SU-DHL-6 (cell line): ENCODE measurements around the gene MSANTD3.

Experiments
- H2AFZ ChIP-seq: fragments of 200-600 bp; sonication (generic); 2 replicates; pipeline ENCODE4 v1.6.1; 2014; ENCODE audit warnings: low read depth, mild to moderate bottlenecking, moderate library complexity, mixed read lengths, antibody characterized with exemption, low read length; ENCODE audit not compliant: severe bottlenecking
- H3F3A ChIP-seq: fragments of 200-600 bp; shearing (Covaris generic); 2 replicates; pipeline ENCODE4 v1.6.0; 2016; ENCODE audit warnings: antibody characterized with exemption, mild to moderate bottlenecking; ENCODE audit not compliant: insufficient read depth
- H3K27ac ChIP-seq: fragments of 200-600 bp; sonication (generic); 2 replicates; pipeline ENCODE4 v1.5.1; 2016; ENCODE audit warnings: low read depth, mild to moderate bottlenecking, low read length, moderate library complexity, mixed read lengths
- H3K27me3 ChIP-seq: fragments of 200-600 bp; sonication (generic), shearing (Covaris generic); 2 replicates; pipeline ENCODE4 v1.6.0; 2014; ENCODE audit warnings: mild to moderate bottlenecking, low read length
- H3K36me3 ChIP-seq: fragments of 200-600 bp; sonication (generic); 2 replicates; pipeline ENCODE4 v1.6.1; 2014; ENCODE audit warnings: mild to moderate bottlenecking, low read length, mixed read lengths
- H3K4me2 ChIP-seq: fragments of 300-600, 200-600 bp; shearing (Covaris generic), sonication (generic); 2 replicates; pipeline ENCODE4 v1.6.0; 2014; ENCODE audit warnings: low read length, low read depth, mild to moderate bottlenecking; ENCODE audit not compliant: poor library complexity, severe bottlenecking
- H3K4me3 ChIP-seq: fragments of 200-600 bp; sonication (generic); 2 replicates; pipeline ENCODE4 v1.5.1; 2014; ENCODE audit warnings: antibody characterized with exemption, low read length, mild to moderate bottlenecking, mixed read lengths; ENCODE audit not compliant: insufficient read depth, poor library complexity, severe bottlenecking
- H3K79me2 ChIP-seq: fragments of 200-600 bp; sonication (generic); 2 replicates; pipeline ENCODE4 v1.6.1; 2014; ENCODE audit warnings: mild to moderate bottlenecking, low read length, moderate library complexity; ENCODE audit not compliant: insufficient read depth
- H3K9ac ChIP-seq: fragments of 200-600 bp; sonication (generic); 2 replicates; pipeline ENCODE4 v1.7.0; 2014; ENCODE audit warnings: mild to moderate bottlenecking, low read length
- H3K9me2 ChIP-seq: fragments of 200-600 bp; sonication (generic); replicated peaks from 2 replicates; pipeline ENCODE4 v1.6.1; 2014; ENCODE audit warnings: low read length; ENCODE audit not compliant: insufficient read depth
- H3K9me3 ChIP-seq: fragments of 200-600 bp; sonication (generic); 2 replicates; pipeline ENCODE4 v1.6.1; 2014; ENCODE audit warnings: low read length, mixed read lengths; ENCODE audit not compliant: insufficient read depth
- H4K20me1 ChIP-seq: fragments of 200-600 bp; sonication (generic); 2 replicates; pipeline ENCODE4 v1.6.1; 2014; ENCODE audit warnings: low read depth, mild to moderate bottlenecking, antibody characterized with exemption, low read length, moderate library complexity, mixed read lengths
- EZH2phosphoT487 ChIP-seq: fragments of 200-600 bp; sonication (generic), shearing (Covaris generic); conservative IDR thresholded peaks from 2 replicates; pipeline ENCODE4 v1.6.1; 2018; ENCODE audit warnings: mild to moderate bottlenecking, antibody characterized with exemption, low read length, moderate library complexity, mixed read lengths
- TF ChIP-seq, protein P1 (sequence below): fragments of 200-600 bp; sonication (generic); IDR thresholded peaks from one replicate; pipeline ENCODE4 v1.5.1; 2017; ENCODE audit warnings: antibody characterized with exemption, mild to moderate bottlenecking, low read length, moderate library complexity; ENCODE audit not compliant: insufficient read depth, poor library complexity, severe bottlenecking

The MSANTD3 gene

GRCh38 chr9:100499866-100500265, 72.9 kb downstream of the MSANTD3 start:
- H3K4me2 ChIP-seq = peak overlapping the region; percentile 8
- H3K27me3 ChIP-seq = no peaks in the 10 kb centered on the region
- TF ChIP-seq, protein P1, sequence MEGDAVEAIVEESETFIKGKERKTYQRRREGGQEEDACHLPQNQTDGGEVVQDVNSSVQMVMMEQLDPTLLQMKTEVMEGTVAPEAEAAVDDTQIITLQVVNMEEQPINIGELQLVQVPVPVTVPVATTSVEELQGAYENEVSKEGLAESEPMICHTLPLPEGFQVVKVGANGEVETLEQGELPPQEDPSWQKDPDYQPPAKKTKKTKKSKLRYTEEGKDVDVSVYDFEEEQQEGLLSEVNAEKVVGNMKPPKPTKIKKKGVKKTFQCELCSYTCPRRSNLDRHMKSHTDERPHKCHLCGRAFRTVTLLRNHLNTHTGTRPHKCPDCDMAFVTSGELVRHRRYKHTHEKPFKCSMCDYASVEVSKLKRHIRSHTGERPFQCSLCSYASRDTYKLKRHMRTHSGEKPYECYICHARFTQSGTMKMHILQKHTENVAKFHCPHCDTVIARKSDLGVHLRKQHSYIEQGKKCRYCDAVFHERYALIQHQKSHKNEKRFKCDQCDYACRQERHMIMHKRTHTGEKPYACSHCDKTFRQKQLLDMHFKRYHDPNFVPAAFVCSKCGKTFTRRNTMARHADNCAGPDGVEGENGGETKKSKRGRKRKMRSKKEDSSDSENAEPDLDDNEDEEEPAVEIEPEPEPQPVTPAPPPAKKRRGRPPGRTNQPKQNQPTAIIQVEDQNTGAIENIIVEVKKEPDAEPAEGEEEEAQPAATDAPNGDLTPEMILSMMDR = no peak
- TF ChIP-seq EZH2phosphoT487 = no peak
- H3K9me2 ChIP-seq = no peaks in the 10 kb centered on the region
- H3K27ac ChIP-seq = no peak overlapping the region
- no peaks in the 10 kb centered on the region for H3K9me3 ChIP-seq
- peak overlapping the region; percentile 38 for H2AFZ ChIP-seq
- no peaks in the 10 kb centered on the region for H3K79me2 ChIP-seq
- no peaks in the 10 kb centered on the region for H3F3A ChIP-seq
- no peak overlapping the region for H3K9ac ChIP-seq
- no peaks in the 10 kb centered on the region for H4K20me1 ChIP-seq
- H3K36me3 ChIP-seq = no peaks in the 10 kb centered on the region
- no peak overlapping the region for H3K4me3 ChIP-seq
